Thyroid gland (tissue), 4 donors: Measurements from ENCODE around the gene ARHGAP36.

Source experiments
- POLR2A ChIP-seq, 2 donors: fragments of 450-650 bp; IDR thresholded peaks; one replicate each; pipeline ENCODE4 v1.6.1; 2017; ENCODE audit warnings: antibody characterized with exemption in 2 of 2, mild to moderate bottlenecking in 2 of 2, moderate library complexity in 1 of 2
- TF ChIP-seq, protein P1 (sequence below), 6 experiments: fragments of 200-600 bp in 3 of 6; fragments of 450-650 bp in 3 of 6; sonication (generic) in 3 of 6; IDR thresholded peaks; one replicate each; pipeline ENCODE4 v1.5.1; 2016 to 2019; ENCODE audit warnings: antibody characterized with exemption in 6 of 6, mild to moderate bottlenecking in 2 of 6, inconsistent platforms in 1 of 6, moderate library complexity in 1 of 6

DNA sequence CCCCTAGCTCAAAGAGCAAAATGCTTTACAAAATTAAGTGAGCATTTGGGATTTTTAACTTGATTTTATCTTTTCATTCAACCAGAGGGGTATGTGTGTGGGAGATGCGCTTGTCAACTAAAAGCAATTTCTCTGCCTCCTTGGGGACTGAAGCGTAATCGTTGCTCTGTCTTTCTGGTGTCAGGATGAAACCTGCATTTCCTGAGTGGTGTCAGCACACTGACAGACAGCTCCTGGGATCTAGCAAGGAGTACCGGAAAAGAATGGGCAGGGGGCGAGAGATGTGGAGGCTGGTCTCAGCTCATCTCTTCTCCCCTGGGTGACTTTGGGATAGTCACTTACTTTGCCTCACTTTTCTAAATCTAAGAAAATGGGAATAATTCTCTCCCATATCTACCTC, 5.1 kb upstream of the ARHGAP36 start:
- TF ChIP-seq, protein P1, sequence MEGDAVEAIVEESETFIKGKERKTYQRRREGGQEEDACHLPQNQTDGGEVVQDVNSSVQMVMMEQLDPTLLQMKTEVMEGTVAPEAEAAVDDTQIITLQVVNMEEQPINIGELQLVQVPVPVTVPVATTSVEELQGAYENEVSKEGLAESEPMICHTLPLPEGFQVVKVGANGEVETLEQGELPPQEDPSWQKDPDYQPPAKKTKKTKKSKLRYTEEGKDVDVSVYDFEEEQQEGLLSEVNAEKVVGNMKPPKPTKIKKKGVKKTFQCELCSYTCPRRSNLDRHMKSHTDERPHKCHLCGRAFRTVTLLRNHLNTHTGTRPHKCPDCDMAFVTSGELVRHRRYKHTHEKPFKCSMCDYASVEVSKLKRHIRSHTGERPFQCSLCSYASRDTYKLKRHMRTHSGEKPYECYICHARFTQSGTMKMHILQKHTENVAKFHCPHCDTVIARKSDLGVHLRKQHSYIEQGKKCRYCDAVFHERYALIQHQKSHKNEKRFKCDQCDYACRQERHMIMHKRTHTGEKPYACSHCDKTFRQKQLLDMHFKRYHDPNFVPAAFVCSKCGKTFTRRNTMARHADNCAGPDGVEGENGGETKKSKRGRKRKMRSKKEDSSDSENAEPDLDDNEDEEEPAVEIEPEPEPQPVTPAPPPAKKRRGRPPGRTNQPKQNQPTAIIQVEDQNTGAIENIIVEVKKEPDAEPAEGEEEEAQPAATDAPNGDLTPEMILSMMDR (IDR thresholded peaks at IDR 0.05): no peak
- TF ChIP-seq POLR2A (IDR thresholded peaks at IDR 0.05): no peak
